GM18508 (cell line): ENCODE measurements around the gene A2M.

ENCODE experiments used
- ATAC-seq: cut with Tn5 transposase; IDR thresholded peaks from one replicate; pipeline ENCODE4 v1.9.1; 2021; ENCODE audit warnings: moderate number of reproducible peaks; ENCODE audit not compliant: insufficient read depth, unreplicated experiment

The A2M gene

GRCh38 chr12:9101018-9101687 is 14.6 kb downstream of the A2M start:
- no peak for ATAC-seq

- no peak for ATAC-seq
These were observed 16.0 kb downstream of the A2M start for GRCh38 chr12:9099552-9100190.

- ATAC-seq = no peak
These were observed 17.2 kb downstream of the A2M start for GRCh38 chr12:9098463-9099026.

- ATAC-seq = no peak
These were observed 17.6 kb downstream of the A2M start for GRCh38 chr12:9098115-9098452.

- no peak for ATAC-seq
These were observed 19.0 kb downstream of the A2M start for GRCh38 chr12:9096563-9097176.

GRCh38 chr12:9095322-9095721 is 20.4 kb downstream of the A2M start:
- ATAC-seq = no peak

GRCh38 chr12:9094512-9095206 is 21.1 kb downstream of the A2M start:
- ATAC-seq = no peak

- no peak for ATAC-seq
These were observed 23.7 kb downstream of the A2M start for GRCh38 chr12:9091891-9092598.

- no peak for ATAC-seq
These were observed 25.5 kb downstream of the A2M start for GRCh38 chr12:9090220-9090619.

GRCh38 chr12:9087087-9087835 is 28.5 kb downstream of the A2M start:
- no peak for ATAC-seq

- no peak for ATAC-seq
These were observed 29.6 kb downstream of the A2M start for GRCh38 chr12:9086087-9086486.

- no peak for ATAC-seq
These were observed 31.3 kb downstream of the A2M start for GRCh38 chr12:9084417-9084816.

GRCh38 chr12:9083793-9084192 is 31.9 kb downstream of the A2M start:
- ATAC-seq = no peak

- no peak for ATAC-seq
These were observed 33.9 kb downstream of the A2M start for GRCh38 chr12:9081667-9082427.

GRCh38 chr12:9079883-9080675 is 35.6 kb downstream of the A2M start:
- no peak for ATAC-seq

GRCh38 chr12:9079082-9079481 is 36.6 kb downstream of the A2M start:
- no peak for ATAC-seq

- no peak for ATAC-seq
These were observed 38.3 kb downstream of the A2M start for GRCh38 chr12:9077152-9078031.
